Central memory CD8-positive, alpha-beta T cell (primary cell): ENCODE results near the gene ATXN1.

Experiments used
- ATAC-seq: fragments of 150-1000 bp; cut with Tn5 transposase; replicated peaks from 2 replicates; pipeline ENCODE4 v1.10.0; 2022; ENCODE audit warnings: mild to moderate bottlenecking, moderate FRiP score, moderate number of reproducible peaks; ENCODE audit not compliant: poor library complexity, severe bottlenecking; ENCODE audit errors: extremely low read depth
- DNase-seq, 2 donors: peaks; one replicate each; pipeline ENCODE4 v3.0.0; 2021; ENCODE audit warnings: low spot score in 2 of 2
- H3K27ac Mint-ChIP-seq: one replicate; pipeline ENCODE4 v1.8.0; 2022; ENCODE audit warnings: low read depth, mild to moderate bottlenecking, moderate library complexity, mixed read lengths
- H3K27me3 Mint-ChIP-seq: one replicate; pipeline ENCODE4 v1.8.0; 2022; ENCODE audit warnings: mixed read lengths
- H3K36me3 Mint-ChIP-seq: one replicate; pipeline ENCODE4 v1.8.0; 2022; ENCODE audit warnings: mild to moderate bottlenecking, moderate library complexity, mixed read lengths; ENCODE audit not compliant: insufficient read depth
- H3K4me1 Mint-ChIP-seq: one replicate; pipeline ENCODE4 v1.8.0; 2022; ENCODE audit warnings: mixed read lengths
- H3K4me3 Mint-ChIP-seq: one replicate; pipeline ENCODE4 v1.8.0; 2022; ENCODE audit warnings: mild to moderate bottlenecking, moderate library complexity, mixed read lengths
- H3K9me3 Mint-ChIP-seq: one replicate; pipeline ENCODE4 v1.8.0; 2022; ENCODE audit warnings: mixed read lengths

Gene ATXN1

DNA sequence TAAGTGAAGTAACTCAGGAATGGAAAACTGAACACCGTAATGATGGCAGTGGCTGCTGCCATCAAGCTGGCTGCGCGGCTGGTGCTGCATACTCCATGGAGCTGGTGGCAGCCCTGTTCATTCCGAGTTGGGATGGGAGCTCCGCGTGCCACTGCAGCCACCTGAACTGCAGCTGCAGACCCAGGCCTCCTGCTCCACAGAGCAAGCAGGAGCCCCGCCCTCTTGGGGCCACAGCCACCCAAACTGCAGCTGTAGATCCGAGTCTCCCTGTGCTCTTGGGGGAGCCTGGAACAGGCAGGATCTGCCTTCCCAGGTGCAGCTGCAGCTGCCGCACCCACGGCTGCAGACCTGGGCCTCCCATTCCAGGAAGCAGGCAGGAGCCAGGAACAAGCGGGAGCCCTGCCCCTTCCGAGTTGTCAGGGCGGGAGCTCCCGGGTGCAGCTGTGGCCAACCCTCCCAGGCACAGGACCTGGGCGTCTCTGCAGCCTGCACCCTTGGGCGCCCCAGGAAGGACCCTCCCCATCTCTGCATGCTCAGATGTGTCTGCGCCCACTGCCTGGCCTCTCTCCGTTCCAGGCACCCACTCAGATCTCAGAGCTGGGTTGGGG lies 402.6 kb downstream of the ATXN1 start:
- no peak overlapping the region for H3K27ac Mint-ChIP-seq
- no peaks in the 10 kb centered on the region for H3K27me3 Mint-ChIP-seq
- DNase-seq (no peak), ATAC-seq (no peak)
- H3K36me3 Mint-ChIP-seq: peaks cover 6% of the 10 kb centered on the region
- H3K4me1 Mint-ChIP-seq: peaks cover 14% of the 10 kb centered on the region
- H3K9me3 Mint-ChIP-seq: no peaks in the 10 kb centered on the region
- H3K4me3 Mint-ChIP-seq: no peak overlapping the region

DNA sequence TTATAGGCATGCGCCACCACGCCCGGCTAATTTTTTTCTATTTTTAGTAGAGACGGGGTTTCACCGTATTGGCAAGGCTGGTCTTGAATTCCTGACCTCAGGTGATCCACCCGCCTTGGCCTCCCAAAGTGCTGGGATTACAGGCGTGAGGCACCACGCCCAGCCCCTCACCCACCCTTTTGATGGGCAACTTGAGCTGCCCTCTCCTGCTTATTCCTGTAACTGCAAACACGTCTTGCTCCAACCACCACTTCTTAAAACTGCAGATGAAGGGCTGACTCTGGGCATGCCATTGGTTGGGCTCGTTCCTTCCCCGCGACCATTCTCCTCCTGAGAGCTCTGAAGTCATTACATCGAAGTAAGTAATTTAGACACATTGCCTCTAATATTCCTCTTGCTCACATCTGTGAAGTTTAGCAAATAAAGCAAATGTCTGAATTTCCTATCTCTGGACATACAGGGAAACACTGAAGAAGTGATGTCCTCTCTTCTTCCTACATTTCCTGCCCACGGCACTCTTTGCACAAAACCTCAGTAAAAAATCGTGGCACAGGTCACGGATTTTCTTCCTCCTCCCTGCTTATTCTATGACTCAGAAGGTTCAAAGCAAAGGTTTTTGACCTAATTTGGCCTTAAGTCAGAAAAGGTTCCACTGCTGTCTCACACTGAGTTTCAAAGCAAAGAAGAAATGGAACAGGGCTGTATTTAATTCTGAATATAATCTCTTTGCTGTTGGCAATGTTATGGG lies 405.4 kb downstream of the ATXN1 start:
- H3K27me3 Mint-ChIP-seq: no peaks in the 10 kb centered on the region
- H3K27ac Mint-ChIP-seq: peak overlapping the region; percentile 11
- ATAC-seq: no peak
- H3K9me3 Mint-ChIP-seq: no peaks in the 10 kb centered on the region
- no peak overlapping the region for H3K4me3 Mint-ChIP-seq
- H3K36me3 Mint-ChIP-seq: peaks cover 3% of the 10 kb centered on the region
- H3K4me1 Mint-ChIP-seq: peaks cover 19% of the 10 kb centered on the region
- no peak for DNase-seq

DNA sequence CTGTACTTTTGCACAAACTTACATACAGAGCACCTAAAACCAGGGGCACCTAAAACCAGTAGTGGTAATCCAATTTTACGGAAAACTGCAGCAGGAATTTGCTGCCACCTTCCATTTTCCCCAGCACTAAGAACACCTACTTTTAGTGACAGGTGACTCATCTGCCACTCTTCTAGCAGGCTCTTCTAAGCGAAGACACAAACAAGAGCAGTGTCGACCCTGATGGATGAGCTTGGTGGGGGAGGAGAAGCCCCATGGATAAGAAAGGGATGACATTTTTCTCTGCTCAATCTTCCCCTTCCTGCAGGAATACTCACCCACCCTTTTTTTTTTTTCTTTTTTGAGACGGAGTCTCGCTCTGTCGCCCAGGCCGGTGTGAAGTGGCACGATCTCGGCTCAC lies 406.0 kb downstream of the ATXN1 start:
- H3K9me3 Mint-ChIP-seq: no peaks in the 10 kb centered on the region
- no peak overlapping the region for H3K4me3 Mint-ChIP-seq
- peaks cover 3% of the 10 kb centered on the region for H3K36me3 Mint-ChIP-seq
- H3K4me1 Mint-ChIP-seq: peaks cover 19% of the 10 kb centered on the region
- H3K27me3 Mint-ChIP-seq: no peaks in the 10 kb centered on the region
- no peak overlapping the region for H3K27ac Mint-ChIP-seq
- no peak for ATAC-seq
- DNase-seq: no peak

DNA sequence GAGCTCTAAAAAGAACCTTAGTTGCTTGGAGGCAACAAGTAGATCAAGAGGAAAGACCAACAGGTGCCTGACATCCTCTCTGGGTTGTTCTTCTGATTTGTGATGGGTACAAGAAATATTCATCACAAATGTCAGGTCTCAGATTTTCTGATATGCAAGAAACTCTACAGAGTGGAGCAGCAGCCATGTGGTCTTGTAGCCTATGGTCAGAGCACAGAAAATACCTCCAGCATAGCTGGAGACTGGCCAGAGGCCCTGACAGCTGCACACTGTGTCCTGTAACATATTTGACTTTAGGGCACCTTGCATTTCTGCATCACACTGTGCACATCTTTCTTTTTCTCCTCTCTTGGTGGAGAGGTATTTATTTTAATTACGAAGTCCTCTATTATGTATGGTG lies 406.6 kb downstream of the ATXN1 start:
- Mint-ChIP-seq H3K9me3 (no peaks in the 10 kb centered on the region), H3K36me3 (peaks cover 3% of the 10 kb centered on the region), H3K27ac (no peak overlapping the region), H3K4me1 (peaks cover 19% of the 10 kb centered on the region), H3K4me3 (no peak overlapping the region), H3K27me3 (no peaks in the 10 kb centered on the region)
- no peak for DNase-seq
- ATAC-seq: no peak

DNA sequence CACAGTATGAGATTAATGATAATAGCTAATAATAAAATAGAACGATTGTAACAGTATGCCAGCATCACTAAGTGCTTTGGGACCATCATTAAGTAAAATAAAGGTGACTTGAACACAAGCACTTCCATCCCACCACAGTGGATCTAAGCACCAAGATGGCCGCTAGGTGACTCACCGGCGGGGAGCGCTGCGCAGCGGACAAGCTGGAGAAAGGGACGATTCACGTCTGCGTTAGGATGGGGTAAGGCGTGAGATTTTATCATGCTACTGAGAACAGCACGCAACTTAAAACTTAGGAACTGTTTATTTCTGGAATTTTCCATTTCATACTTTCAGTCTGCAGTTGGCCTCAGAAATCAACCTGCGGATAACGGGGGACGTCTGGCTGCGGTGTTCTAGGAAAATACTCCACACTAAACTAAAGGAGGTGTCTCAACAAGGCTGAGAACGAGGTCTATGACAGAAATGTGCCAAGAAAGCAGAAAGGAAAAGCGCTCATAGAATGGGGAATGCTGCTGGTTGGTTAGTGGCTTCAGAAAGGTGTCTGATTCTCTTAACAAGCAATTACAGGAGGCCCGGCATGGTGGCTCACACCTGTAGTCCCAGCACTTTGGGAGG lies 408.3 kb downstream of the ATXN1 start:
- H3K4me1 Mint-ChIP-seq: peaks cover 17% of the 10 kb centered on the region
- H3K36me3 Mint-ChIP-seq: peaks cover 6% of the 10 kb centered on the region
- no peak overlapping the region for H3K27ac Mint-ChIP-seq
- H3K9me3 Mint-ChIP-seq: no peaks in the 10 kb centered on the region
- H3K4me3 Mint-ChIP-seq: no peak overlapping the region
- no peaks in the 10 kb centered on the region for H3K27me3 Mint-ChIP-seq
- no peak for DNase-seq
- no peak for ATAC-seq

DNA sequence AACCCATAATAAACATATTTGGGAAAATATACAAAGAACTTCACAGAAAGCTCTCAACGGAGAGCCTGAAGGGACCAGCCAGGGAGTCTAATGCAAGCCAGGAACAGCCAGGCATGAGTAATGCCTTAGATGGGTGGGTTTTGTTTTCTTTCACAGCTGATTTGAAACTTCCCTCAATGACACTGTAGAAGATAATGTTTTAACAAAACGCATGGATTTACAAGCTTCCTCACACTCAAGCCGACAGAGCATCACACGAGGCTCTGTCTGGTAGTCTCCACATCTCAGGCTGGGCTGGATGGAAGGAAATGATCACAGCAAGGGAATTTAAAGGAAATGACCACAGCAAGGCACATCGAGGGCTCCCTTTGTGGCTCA lies 409.0 kb downstream of the ATXN1 start:
- Mint-ChIP-seq H3K27ac (no peak overlapping the region), H3K4me1 (peaks cover 11% of the 10 kb centered on the region), H3K4me3 (no peak overlapping the region), H3K9me3 (no peaks in the 10 kb centered on the region), H3K36me3 (peaks cover 6% of the 10 kb centered on the region), H3K27me3 (no peaks in the 10 kb centered on the region)
- ATAC-seq: no peak
- DNase-seq: no peak

DNA sequence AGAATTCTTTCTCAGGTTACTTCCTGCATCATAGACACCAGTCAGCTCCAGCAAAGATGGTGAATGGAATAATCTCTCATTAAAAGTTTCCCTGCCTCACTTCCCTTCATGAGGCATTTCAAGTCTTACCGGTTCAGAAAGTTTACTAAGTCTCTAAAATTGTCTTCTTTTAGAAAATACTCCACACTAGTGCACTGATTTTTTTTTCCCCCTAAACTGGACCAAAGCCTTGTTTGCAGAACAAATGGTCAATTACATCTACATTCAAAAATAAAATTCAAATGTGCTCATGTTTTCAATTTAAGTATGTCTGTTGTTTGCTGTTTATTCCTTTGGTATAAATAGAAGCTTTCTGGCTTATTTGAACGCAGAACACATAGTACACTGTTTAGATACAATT lies 411.7 kb downstream of the ATXN1 start:
- DNase-seq (no peak), ATAC-seq (no peak)
- no peak overlapping the region for H3K4me3 Mint-ChIP-seq
- H3K9me3 Mint-ChIP-seq: no peaks in the 10 kb centered on the region
- peak overlapping the region; percentile 29 for H3K27ac Mint-ChIP-seq
- H3K27me3 Mint-ChIP-seq: no peaks in the 10 kb centered on the region
- H3K36me3 Mint-ChIP-seq: peaks cover 4% of the 10 kb centered on the region
- H3K4me1 Mint-ChIP-seq: peaks cover 5% of the 10 kb centered on the region

DNA sequence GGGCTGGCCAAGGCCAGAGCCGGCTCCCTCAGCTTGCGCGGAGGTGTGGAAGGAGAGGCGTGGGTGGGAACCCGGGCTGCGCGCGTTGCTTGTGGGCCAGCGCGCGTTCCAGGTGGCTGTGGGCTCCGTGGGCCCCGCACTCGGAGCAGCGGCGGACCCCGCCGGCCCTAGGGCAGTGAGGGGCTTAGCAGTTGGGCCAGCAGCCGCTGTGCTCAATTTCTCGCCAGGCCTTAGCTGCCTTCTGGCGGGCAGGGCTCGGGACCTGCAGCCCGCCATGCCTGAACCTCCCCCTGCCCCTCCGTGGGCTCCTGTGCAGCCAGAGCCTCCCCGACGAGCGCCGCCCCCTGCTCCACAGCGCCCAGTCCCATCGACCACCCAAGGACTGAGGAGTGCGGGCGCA lies 414.4 kb downstream of the ATXN1 start:
- no peaks in the 10 kb centered on the region for H3K27me3 Mint-ChIP-seq
- H3K9me3 Mint-ChIP-seq: no peaks in the 10 kb centered on the region
- ATAC-seq: no peak
- H3K36me3 Mint-ChIP-seq: peaks cover 3% of the 10 kb centered on the region
- H3K27ac Mint-ChIP-seq: no peak overlapping the region
- peaks cover 5% of the 10 kb centered on the region for H3K4me1 Mint-ChIP-seq
- H3K4me3 Mint-ChIP-seq: no peak overlapping the region
- no peak for DNase-seq

DNA sequence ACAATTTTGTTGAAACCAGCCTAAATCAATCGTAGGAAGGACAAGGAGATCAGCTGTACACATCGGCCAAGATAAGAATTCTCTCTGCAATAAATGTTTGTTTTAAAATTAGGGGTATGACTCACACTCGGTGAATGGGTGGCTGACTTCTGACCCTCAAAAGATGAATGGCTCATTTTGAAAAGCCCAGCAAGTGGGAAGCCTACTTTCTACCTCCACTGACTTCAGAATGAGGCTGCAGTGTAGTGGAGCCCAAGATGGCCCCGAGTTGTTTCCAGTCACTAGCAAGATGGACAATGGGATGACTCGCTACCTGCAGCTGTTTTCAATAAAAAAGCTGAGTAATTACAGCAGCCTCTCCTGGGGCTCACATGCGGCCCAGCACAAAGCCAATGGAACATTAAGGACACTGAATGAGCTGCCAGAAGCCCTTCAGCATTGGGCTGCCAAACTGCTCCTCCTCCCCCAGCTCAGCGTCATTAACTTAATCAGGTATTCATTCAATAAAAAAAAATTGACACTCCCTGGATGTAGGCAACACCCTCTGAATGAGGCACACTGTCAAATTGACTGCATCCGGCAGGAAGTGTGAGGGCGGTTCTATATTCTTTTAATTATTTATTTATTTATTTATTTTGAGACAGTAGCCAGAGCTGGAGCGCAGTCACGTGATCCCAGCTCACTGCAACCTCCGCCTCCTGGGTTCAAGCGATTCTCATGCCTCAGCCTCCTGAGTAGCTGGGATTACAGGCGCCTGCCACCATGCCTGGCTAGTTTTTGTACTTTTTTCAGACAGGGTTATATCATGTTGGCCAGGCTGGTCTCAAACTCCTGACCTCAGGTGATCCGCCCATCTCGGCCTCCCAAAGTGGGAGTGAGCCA lies 415.6 kb downstream of the ATXN1 start:
- no peak for DNase-seq

DNA sequence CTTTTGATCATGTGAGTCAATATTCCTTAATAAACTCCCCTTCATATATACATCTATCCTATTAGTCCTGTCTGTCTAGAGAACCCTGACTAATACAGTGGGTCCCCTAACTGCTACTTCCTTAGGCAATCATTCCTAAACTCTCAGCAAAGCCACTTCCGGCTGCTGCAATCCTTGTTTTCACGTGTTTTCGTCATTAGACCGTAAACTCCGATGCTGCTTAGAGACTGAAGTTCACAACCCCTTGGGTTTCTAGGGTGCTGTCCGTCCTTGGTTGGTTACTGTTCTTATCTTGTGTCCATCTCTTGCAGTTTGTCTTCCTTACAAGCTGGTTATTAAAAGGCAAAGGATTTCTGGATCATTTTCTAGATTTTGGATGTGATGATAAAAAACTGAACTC lies 416.5 kb downstream of the ATXN1 start:
- no peaks in the 10 kb centered on the region for H3K27me3 Mint-ChIP-seq
- DNase-seq: no peak
- H3K27ac Mint-ChIP-seq: peak overlapping the region; percentile 54
- H3K9me3 Mint-ChIP-seq: no peaks in the 10 kb centered on the region
- H3K4me3 Mint-ChIP-seq: no peak overlapping the region
- H3K36me3 Mint-ChIP-seq: peaks cover 8% of the 10 kb centered on the region
- H3K4me1 Mint-ChIP-seq: peaks cover 5% of the 10 kb centered on the region
- no peak for ATAC-seq

More for the DNA sequence above, 415.6 kb downstream of the ATXN1 start:
- Mint-ChIP-seq H3K9me3 (no peaks in the 10 kb centered on the region), H3K4me3 (no peak overlapping the region), H3K36me3 (peaks cover 4% of the 10 kb centered on the region), H3K27ac (no peak overlapping the region), H3K27me3 (no peaks in the 10 kb centered on the region), H3K4me1 (peaks cover 5% of the 10 kb centered on the region)
- no peak for ATAC-seq

DNA sequence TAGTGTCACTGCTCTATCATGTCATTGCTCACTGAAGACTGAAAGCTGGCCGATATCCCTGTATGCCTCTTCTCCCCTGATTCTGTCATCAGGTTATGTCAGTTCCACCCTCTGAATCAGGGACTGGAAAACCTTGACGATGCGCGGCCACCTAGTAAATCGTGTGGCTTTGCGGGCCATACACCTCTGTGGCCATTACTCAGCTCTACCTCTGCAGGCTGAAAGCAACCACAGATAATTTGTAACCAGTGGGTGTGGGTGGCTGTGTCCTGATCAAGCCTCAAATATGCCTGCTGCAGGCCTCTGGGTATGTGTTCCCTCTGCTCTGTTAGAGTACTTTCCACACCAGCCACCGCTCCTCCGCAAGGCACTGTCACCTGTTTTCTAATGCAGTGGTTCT lies 417.7 kb downstream of the ATXN1 start:
- no peaks in the 10 kb centered on the region for H3K9me3 Mint-ChIP-seq
- H3K36me3 Mint-ChIP-seq: peaks cover 5% of the 10 kb centered on the region
- no peaks in the 10 kb centered on the region for H3K27me3 Mint-ChIP-seq
- DNase-seq (no peak), ATAC-seq (no peak)
- H3K4me3 Mint-ChIP-seq: no peak overlapping the region
- H3K4me1 Mint-ChIP-seq: peaks cover 13% of the 10 kb centered on the region
- no peak overlapping the region for H3K27ac Mint-ChIP-seq

DNA sequence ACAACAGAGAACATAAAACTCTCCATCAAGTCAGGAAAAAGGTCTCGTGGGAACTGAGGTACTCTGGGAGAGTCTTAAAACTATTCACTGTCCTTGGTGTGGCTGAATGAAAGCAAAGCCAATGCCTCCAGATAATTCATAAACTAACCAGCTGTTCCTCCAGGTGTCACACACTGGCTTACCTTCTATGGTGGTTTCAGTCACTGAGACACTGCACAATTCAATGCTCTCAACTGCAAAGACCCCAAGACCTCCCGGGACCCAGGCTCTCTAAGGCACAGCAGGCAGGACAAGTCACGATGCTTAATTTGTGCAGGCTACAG lies 422.0 kb downstream of the ATXN1 start:
- H3K27me3 Mint-ChIP-seq: no peaks in the 10 kb centered on the region
- no peak overlapping the region for H3K4me3 Mint-ChIP-seq
- H3K36me3 Mint-ChIP-seq: peaks cover 9% of the 10 kb centered on the region
- no peaks in the 10 kb centered on the region for H3K9me3 Mint-ChIP-seq
- ATAC-seq: no peak
- H3K27ac Mint-ChIP-seq: no peak overlapping the region
- H3K4me1 Mint-ChIP-seq: peaks cover 23% of the 10 kb centered on the region
- no peak for DNase-seq
